B cell (primary cell): ENCODE measurements around the gene ADCY2. TPM values are rescaled to one million over a fixed set of nuclear protein-coding genes. Genes with fewer than 3 reads are reported as not detected.

Experiments used
- ATAC-seq: fragments of 200-7000 bp; cut with Tn5 transposase; one replicate; pipeline ENCODE4 v1.10.0; 2021; ENCODE audit warnings: low read depth, mild to moderate bottlenecking, moderate number of reproducible peaks, moderate library complexity
- CTCF ChIA-PET: fragments of 350-600 bp; sonication (Branson Sonifier 250); formaldehyde crosslinking; loops from one replicate; lab custom pipeline; 2021; ENCODE audit warnings: antibody characterized with exemption, inconsistent platforms; lab: Charles Lee
- POLR2A ChIA-PET: fragments of 350-600 bp; sonication (Branson Sonifier 250); formaldehyde crosslinking; loops from one replicate; lab custom pipeline; 2021; ENCODE audit warnings: antibody characterized with exemption; lab: Charles Lee
- DNase-seq: peaks from one replicate; pipeline ENCODE4 v3.0.0; 2013
- H2AFZ ChIP-seq: 2 replicates; pipeline ENCODE4 v1.6.1; 2012; ENCODE audit warnings: mild to moderate bottlenecking, low read depth, low read length; ENCODE audit not compliant: insufficient read depth, poor library complexity, severe bottlenecking
- H3K27ac ChIP-seq, 2 donors: 1 replicate in 1 of 2; 2 replicates in 1 of 2; pipeline ENCODE4 v1.5.1; 2012 to 2013; ENCODE audit warnings: low read length in 2 of 2, mild to moderate bottlenecking in 2 of 2, moderate library complexity in 1 of 2
- H3K27me3 ChIP-seq, 4 experiments: fragments of 200-600 bp in 1 of 4; sonication (generic) in 1 of 4; replicated peaks in 1 of 4; 1 replicate in 2 of 4; 2 replicates in 2 of 4; pipeline versions ENCODE4 v1.6.1 to v1.7.0; 2013 to 2016; ENCODE audit warnings: low read length in 3 of 4, mild to moderate bottlenecking in 2 of 4, mixed read lengths in 1 of 4, moderate library complexity in 1 of 4; ENCODE audit not compliant: insufficient read depth in 4 of 4, control insufficient read depth in 3 of 4; ENCODE audit errors: control extremely low read depth in 1 of 4
- H3K36me3 ChIP-seq, 2 experiments: replicated peaks in 1 of 2; 1 replicate in 1 of 2; 2 replicates in 1 of 2; pipeline versions ENCODE4 v1.6.1 to v1.7.1; 2013; ENCODE audit warnings: low read length in 1 of 2; ENCODE audit not compliant: insufficient read depth in 2 of 2, control insufficient read depth in 1 of 2; ENCODE audit errors: control extremely low read depth in 1 of 2, extremely low read depth in 1 of 2
- H3K4me1 ChIP-seq, 2 donors: fragments of 200-600 bp in 1 of 2; sonication (generic) in 1 of 2; 1 replicate in 1 of 2; 2 replicates in 1 of 2; pipeline versions ENCODE4 v1.5.1 to v1.6.1; 2013 to 2017; ENCODE audit warnings: low read length in 2 of 2; ENCODE audit not compliant: control insufficient read depth in 2 of 2, insufficient read depth in 2 of 2
- H3K4me2 ChIP-seq: replicated peaks from 2 replicates; pipeline ENCODE3; 2012; ENCODE audit warnings: mild to moderate bottlenecking, low read depth, low read length; ENCODE audit not compliant: poor library complexity, severe bottlenecking
- H3K4me3 ChIP-seq, 5 experiments: fragments of 200-600 bp in 1 of 5; sonication (generic) in 1 of 5; 1 replicate in 3 of 5; 2 replicates in 2 of 5; pipeline versions ENCODE4 v1.5.1 to v1.7.0; 2011 to 2016; ENCODE audit warnings: low read length in 4 of 5, mild to moderate bottlenecking in 4 of 5, low read depth in 2 of 5, control low read depth in 1 of 5, moderate library complexity in 1 of 5; ENCODE audit not compliant: insufficient read depth in 1 of 5; ENCODE audit errors: control extremely low read depth in 1 of 5, extremely low read depth in 1 of 5
- H3K79me2 ChIP-seq: fragments of 200-600 bp; sonication (generic); one replicate; pipeline ENCODE4 v1.6.0; 2016; ENCODE audit warnings: low read length; ENCODE audit not compliant: control insufficient read depth, insufficient read depth
- H3K9ac ChIP-seq: fragments of 200-600 bp; sonication (generic); 2 replicates; pipeline ENCODE4 v1.6.1; 2017; ENCODE audit warnings: mild to moderate bottlenecking, low read length, moderate library complexity
- H3K9me3 ChIP-seq, 3 donors: one replicate each; pipeline versions ENCODE4 v1.6.1 to v1.7.1; 2013; ENCODE audit warnings: low read length in 2 of 3; ENCODE audit not compliant: control insufficient read depth in 2 of 3, insufficient read depth in 1 of 3; ENCODE audit errors: control extremely low read depth in 1 of 3
- H4K20me1 ChIP-seq: 2 replicates; pipeline ENCODE4 v1.6.0; 2012; ENCODE audit warnings: mild to moderate bottlenecking, low read length; ENCODE audit not compliant: insufficient read depth, control insufficient read depth, poor library complexity, severe bottlenecking
- H3K27ac Mint-ChIP-seq: one replicate; pipeline ENCODE4 v1.8.0; 2021; ENCODE audit warnings: mixed read lengths
- H3K27me3 Mint-ChIP-seq: one replicate; pipeline ENCODE4 v1.8.0; 2021; ENCODE audit warnings: mixed read lengths
- H3K4me1 Mint-ChIP-seq: one replicate; pipeline ENCODE4 v1.8.0; 2021; ENCODE audit warnings: mixed read lengths
- H3K4me3 Mint-ChIP-seq: one replicate; pipeline ENCODE4 v1.8.0; 2021; ENCODE audit warnings: mixed read lengths
- H3K9me3 Mint-ChIP-seq: one replicate; pipeline ENCODE4 v1.8.0; 2022; ENCODE audit warnings: mixed read lengths; ENCODE audit not compliant: insufficient read depth
- EZH2 ChIP-seq: IDR thresholded peaks from 2 replicates; pipeline ENCODE4 v1.6.1; 2012; ENCODE audit warnings: borderline replicate concordance, low read depth, mild to moderate bottlenecking, moderate library complexity, low read length; ENCODE audit not compliant: insufficient read depth, poor library complexity, severe bottlenecking
- WGBS: methylation state at CpG from one replicate; pipeline ENCODE4 v1.1.5; 2013; ENCODE audit warnings: missing lambda C conversion rate; ENCODE audit not compliant: insufficient coverage; 5-methylcytosine and 5-hydroxymethylcytosine counted together
- intact Hi-C: fragments of 100-400 bp; cut with micrococcal nuclease; formaldehyde crosslinking; loops from one replicate; pipeline ENCODE4 v1.10.0; 2022
- polyA plus RNA-seq: library from polyadenylated mRNA; depleted of rRNA; stranded (reverse); fragments of >200 nt; gene quantifications from 2 replicates; pipeline ENCODE4 v1.2.3, GENCODE V29; 2012
- total RNA-seq, 2 donors: library from RNA; stranded (reverse); fragments of 120-200 nt in 1 of 2; gene quantifications; 1 replicate in 1 of 2; 2 replicates in 1 of 2; pipeline versions ENCODE4 v1.2.3 to v1.2.4, GENCODE V29; 2013 to 2022
- TF ChIP-seq, protein P1 (sequence below): fragments of 200-600 bp; IDR thresholded peaks from one replicate; pipeline ENCODE4 v1.8.0; 2022; ENCODE audit warnings: antibody characterized with exemption, mild to moderate bottlenecking

Gene ADCY2
- total and polyA plus RNA-seq, 2 donors (not counting 1 experiment from before 2014, with no cell fraction given) = not detected

DNA sequence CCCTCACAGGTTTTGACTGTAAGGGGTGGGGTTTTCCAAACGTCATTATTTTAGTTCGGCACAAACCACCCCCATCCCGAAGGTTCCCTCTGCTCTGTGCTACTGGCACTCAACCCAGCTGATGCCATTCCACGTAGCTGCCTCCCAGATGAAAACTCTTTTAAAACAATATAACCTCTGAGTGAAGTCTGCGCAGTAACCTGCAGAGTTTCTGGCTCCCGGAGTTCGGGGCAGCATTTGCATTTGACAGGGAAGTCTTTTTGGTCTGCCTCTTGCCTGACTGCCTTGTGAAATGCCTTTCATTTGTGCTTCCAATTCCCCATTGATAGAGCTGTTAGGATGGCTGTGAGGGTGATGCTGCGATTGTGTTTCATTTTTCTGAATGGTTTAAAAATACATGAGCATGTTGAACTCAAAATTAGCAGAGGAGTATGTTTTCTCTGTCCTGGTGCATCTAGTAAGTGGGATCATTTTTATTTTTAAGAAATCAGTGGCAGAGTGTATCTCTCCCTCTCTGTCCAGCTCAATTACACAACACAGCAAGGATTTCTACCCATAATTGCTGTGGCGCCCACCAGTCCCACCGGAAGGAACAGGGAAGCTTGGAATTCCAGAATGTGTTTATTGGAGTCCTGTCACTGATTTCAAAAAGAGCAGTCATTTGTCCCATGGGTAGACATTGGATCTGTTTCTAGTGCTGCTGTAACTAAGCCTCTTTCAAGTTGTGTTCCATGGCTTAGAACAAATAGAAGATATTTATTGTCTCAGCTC is 24.8 kb downstream of the ADCY2 start:
- intact Hi-C loops = no loop called here
- no peak overlapping the region for H3K4me3 Mint-ChIP-seq
- no peak overlapping the region for H3K4me3 ChIP-seq
- H3K9me3 Mint-ChIP-seq = peaks cover 2% of the 10 kb centered on the region
- H3K27me3 ChIP-seq = no peaks in the 10 kb centered on the region
- H3K9ac ChIP-seq = no peak overlapping the region
- H3K4me1 ChIP-seq = no peaks in the 10 kb centered on the region
- H3K27me3 Mint-ChIP-seq = peaks cover 3% of the 10 kb centered on the region
- ATAC-seq (no peak), DNase-seq (no peak)
- H2AFZ ChIP-seq = no peak overlapping the region
- H3K4me1 Mint-ChIP-seq = no peaks in the 10 kb centered on the region
- no peaks in the 10 kb centered on the region for H3K36me3 ChIP-seq
- 20% methylated on average over 10 of the region's 10 CpGs for WGBS
- no peak overlapping the region for H3K27ac Mint-ChIP-seq
- H3K27ac ChIP-seq = no peak overlapping the region
- no peak for TF ChIP-seq EZH2
- TF ChIP-seq, protein P1, sequence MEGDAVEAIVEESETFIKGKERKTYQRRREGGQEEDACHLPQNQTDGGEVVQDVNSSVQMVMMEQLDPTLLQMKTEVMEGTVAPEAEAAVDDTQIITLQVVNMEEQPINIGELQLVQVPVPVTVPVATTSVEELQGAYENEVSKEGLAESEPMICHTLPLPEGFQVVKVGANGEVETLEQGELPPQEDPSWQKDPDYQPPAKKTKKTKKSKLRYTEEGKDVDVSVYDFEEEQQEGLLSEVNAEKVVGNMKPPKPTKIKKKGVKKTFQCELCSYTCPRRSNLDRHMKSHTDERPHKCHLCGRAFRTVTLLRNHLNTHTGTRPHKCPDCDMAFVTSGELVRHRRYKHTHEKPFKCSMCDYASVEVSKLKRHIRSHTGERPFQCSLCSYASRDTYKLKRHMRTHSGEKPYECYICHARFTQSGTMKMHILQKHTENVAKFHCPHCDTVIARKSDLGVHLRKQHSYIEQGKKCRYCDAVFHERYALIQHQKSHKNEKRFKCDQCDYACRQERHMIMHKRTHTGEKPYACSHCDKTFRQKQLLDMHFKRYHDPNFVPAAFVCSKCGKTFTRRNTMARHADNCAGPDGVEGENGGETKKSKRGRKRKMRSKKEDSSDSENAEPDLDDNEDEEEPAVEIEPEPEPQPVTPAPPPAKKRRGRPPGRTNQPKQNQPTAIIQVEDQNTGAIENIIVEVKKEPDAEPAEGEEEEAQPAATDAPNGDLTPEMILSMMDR = no peak
- no peaks in the 10 kb centered on the region for H4K20me1 ChIP-seq
- CTCF ChIA-PET = no interaction called here
- H3K9me3 ChIP-seq = peaks cover 0 to 5% (median 0%) of the 10 kb centered on the region in 3 donors
- H3K4me2 ChIP-seq = no peak overlapping the region
- H3K79me2 ChIP-seq = no peaks in the 10 kb centered on the region
- POLR2A ChIA-PET = no interaction called here

DNA sequence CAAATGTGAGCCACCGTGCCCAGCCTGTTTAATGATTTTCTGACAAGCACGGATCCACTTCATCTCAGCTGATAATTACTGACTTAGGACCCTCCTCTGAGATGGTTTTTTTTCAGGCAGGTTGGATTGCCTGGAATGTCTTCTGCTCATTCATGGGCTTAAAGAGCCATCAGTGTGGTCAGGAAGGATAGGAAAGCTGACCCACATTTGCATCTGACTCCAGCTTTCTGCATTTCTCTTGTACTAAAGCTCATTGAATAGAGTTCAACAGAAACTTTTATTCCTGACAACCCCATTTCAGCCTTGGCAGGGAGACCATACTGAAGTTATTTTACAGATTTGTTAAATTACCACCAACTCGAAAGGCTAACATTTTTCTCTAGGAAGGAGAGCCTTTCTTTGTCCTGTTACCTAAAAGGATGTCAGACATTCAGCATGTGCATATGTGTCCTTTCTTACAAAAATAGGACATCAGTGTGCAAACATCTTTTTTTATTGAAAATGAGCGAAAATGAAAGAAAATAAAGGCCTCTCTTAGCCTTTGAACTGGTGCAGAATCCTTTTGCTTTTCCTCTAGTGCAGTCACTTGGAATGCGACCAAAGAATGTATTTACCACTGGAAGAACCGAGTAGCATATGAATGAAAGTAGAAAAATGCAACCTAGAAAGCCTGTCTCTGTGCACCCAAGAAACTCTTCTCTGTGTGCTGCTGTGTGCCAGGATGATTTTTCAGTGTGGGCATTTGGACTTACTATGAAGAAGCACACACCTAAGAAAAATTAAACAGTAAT is 26.6 kb downstream of the ADCY2 start:
- 88% methylated on average over 2 of the region's 6 CpGs for WGBS
- H3K36me3 ChIP-seq = no peaks in the 10 kb centered on the region
- H3K27ac ChIP-seq = no peak overlapping the region
- H3K4me2 ChIP-seq = no peak overlapping the region
- no peak overlapping the region for H2AFZ ChIP-seq
- no peak for TF ChIP-seq EZH2
- TF ChIP-seq, protein P1 = no peak
- H3K27me3 Mint-ChIP-seq = peaks cover 3% of the 10 kb centered on the region
- ATAC-seq = no peak
- no peaks in the 10 kb centered on the region for H3K79me2 ChIP-seq
- no peaks in the 10 kb centered on the region for H3K4me1 Mint-ChIP-seq
- no peaks in the 10 kb centered on the region for H3K4me1 ChIP-seq
- peaks cover 0 to 5% (median 0%) of the 10 kb centered on the region in 3 donors for H3K9me3 ChIP-seq
- H3K27ac Mint-ChIP-seq = no peak overlapping the region
- peaks cover 2% of the 10 kb centered on the region for H3K9me3 Mint-ChIP-seq
- H3K4me3 ChIP-seq = no peak overlapping the region
- ChIA-PET POLR2A (no interaction called here), CTCF (no interaction called here)
- H3K9ac ChIP-seq = no peak overlapping the region
- intact Hi-C loops = no loop called here
- no peaks in the 10 kb centered on the region for H4K20me1 ChIP-seq
- no peak for DNase-seq
- no peak overlapping the region for H3K4me3 Mint-ChIP-seq
- no peaks in the 10 kb centered on the region for H3K27me3 ChIP-seq
